ENCODE measurements around the gene GPX2.

Gene GPX2

GRCh38 chr14:64942531-64943111, at the start of gene GPX2:
GPX2 (minus strand) TSS chr14:64942745; CDS start chr14:64942726, 19 bp downstream.
- no peak for DNase-seq

DNA sequence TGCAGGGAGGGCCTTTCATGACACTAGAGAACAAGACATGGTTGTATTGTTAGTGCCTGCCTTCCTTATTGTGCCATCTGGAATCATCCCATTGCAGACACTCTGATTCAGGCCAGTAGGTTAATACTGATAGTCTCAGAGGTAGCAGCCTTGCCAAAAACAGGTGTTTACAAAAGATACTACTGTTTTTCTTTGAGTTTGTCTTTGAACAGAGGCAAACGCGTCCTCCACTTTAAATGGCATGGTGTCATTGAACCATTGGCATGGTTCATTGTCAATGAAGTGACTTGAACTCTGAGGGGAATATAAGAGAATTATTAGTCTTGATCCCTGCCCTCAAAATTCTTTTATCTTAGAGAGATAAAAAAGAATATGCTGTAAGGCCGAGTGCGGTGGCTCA, 48.4 kb upstream of the GPX2 start:
- DNase-seq: no peak

DNA sequence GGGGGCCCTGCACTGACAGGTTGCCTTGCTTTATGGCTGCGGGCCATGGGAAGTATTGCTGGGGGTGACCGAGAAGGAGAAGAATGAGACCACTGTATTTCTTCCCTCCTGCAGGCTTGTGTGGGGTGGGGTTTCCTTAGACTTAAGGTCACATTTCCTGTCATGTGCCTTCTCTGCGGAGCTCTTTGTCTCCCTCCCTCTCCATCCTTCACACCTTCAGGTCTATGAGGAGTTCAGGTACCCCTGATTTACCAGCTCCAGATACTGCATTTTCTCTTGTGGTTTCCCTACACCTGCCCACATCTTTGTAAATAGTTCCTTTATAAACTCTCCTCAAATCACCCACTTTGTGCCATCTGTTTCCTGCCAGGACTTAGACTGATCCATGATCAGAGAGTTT, 47.8 kb upstream of the GPX2 start:
- no peak for DNase-seq

- no peak for DNase-seq
These were observed 44.9 kb upstream of the GPX2 start for GRCh38 chr14:64987438-64987767.

DNA sequence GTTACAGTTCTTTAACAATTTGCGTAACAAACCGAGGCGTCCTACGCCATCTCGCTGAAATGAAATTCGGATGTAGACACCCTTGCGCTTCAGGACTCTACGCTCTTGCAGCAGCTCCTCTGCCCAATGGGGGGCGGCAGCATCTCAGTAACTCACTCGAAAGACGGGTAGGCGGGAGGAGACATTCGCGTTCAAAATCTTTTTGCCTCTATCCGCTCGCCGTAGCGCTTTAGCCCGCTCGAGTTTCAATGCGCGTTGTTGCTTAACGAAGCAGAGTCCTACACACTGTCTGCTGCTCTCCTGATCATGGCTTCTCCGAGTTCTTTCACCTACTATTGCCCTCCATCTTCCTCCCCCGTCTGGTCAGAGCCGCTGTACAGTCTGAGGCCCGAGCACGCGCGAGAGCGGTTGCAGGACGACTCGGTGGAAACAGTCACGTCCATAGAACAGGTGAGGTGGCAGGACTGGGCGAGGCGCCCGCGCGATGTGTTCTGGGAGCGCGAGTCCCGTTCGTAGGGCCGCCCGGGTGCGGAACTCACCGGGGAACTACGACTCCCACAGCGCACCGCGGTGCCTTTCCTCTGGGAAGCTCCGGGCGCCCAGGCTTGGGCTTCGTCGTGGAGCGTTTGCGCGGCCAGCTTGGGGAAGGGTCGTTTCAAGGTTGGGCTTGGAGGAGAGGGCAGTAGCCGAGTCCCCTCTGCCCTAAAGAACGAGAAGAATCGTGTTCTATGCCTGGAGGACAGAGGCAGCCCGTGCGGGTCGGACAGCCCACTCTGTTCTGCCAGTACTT, 44.3 kb upstream of the GPX2 start, which contains the start of gene FNTB:
TSS of gene FNTB (plus strand) at position 248 of the 790 bp plus-strand sequence. CDS start at position 307, 59 bp downstream.
- DNase-seq: peak; percentile 97

GRCh38 chr14:64983439-64984310, 41.1 kb upstream of the GPX2 start:
- DNase-seq: peak; percentile 43

DNA sequence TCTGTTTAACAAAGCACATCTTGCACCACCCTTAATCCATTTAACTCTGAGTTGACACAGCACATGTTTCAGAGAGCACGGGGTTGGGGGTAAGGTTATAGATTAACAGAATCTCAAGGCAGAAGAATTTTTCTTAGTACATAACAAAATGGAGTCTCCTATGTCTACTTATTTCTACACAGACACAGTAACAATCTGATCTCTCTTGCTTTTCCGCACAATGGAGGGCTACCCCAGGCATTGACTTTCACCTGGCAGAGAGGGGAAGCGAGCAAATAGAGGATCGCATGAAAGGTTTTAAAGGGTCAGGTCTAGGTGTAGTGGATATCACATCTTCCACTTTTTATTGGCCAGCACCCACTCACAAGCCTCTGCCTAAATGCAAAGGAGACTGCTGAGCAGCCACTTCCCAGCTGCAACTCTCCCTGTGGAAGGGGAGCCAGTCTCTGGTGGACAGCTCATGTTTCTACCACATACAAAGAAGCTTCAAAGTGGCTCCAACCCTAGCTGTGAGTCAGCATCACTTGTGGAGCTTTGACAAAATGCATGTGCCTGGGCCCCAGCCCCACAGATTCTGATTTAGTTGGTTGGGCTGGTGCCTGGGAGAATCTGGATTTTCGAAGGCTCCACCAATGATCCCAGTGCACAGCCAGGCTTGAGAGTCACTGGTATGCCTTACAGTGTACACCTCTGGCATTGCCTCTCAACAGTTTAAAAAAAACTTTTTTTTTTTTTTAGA, 37.0 kb upstream of the GPX2 start:
- no peak for DNase-seq

GRCh38 chr14:64974563-64974962, 32.0 kb upstream of the GPX2 start:
- DNase-seq: no peak

DNA sequence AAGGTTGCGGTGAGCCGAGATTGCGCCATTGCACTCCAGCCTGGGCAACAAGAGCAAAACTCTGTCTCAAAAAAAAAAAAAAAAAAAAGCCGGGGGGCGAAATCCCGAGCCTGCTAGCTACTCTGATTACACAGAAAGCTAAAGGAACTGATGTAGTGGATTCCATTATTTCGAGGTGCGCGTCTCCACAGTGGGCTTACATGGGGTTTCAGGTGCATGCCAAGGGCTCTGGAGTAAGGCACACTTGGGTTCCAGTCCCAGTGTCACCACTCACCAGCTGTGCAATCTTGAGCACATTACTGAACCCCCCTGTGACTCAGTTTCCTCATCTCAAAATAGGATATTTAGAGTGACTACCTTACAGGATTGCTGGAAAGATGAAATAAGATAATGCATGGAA, 31.3 kb upstream of the GPX2 start:
- no peak for DNase-seq

DNA sequence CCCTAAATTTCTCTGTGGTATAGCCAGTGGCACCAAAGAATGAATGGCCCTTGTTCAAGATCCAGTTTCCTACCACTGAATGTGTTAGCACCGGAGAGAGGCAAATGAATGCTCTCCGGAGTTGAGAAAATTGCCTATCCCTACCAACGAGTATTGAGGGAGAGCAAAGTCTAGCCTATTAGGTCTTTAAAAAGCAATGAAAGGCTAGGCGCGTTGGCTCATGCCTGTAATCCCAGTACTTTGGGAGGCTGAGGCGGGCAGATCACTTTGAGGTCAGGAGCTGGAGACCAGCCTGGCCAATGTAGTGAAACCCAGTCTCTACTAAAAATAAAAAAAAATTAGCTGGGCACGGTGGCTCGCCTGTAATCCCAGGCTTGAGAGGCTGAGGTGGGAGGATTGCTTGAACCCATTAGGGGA, 30.5 kb upstream of the GPX2 start:
- no peak for DNase-seq

- DNase-seq: no peak
These were observed 29.6 kb upstream of the GPX2 start, which contains the start of gene RAB15 for GRCh38 chr14:64971943-64972791. RAB15 (minus strand) TSS chr14:64972336; CDS start chr14:64972076, 260 bp downstream.

DNA sequence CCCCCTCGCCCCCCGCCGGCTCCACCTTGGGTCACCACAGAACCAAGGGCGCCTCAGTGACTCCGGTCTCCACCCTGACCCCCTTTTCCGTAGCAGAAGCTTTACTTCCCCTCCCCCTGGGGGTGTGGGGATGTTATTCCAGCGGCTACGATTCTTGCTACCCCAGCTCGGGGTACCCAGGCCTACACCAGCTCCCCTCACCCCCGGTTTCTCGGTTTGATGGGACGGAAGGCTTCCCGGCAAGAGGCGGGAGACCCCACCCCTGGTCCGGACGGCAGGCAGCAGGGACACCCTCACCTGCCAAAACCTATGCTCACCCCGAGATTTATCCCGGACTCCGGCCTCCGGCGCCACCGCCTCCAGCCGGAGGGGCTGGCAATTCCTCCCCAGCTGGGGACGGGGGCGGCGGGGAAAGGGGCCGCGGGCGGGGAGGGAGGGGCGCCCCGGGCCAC, 29.0 kb upstream of the GPX2 start:
- no peak for DNase-seq

DNA sequence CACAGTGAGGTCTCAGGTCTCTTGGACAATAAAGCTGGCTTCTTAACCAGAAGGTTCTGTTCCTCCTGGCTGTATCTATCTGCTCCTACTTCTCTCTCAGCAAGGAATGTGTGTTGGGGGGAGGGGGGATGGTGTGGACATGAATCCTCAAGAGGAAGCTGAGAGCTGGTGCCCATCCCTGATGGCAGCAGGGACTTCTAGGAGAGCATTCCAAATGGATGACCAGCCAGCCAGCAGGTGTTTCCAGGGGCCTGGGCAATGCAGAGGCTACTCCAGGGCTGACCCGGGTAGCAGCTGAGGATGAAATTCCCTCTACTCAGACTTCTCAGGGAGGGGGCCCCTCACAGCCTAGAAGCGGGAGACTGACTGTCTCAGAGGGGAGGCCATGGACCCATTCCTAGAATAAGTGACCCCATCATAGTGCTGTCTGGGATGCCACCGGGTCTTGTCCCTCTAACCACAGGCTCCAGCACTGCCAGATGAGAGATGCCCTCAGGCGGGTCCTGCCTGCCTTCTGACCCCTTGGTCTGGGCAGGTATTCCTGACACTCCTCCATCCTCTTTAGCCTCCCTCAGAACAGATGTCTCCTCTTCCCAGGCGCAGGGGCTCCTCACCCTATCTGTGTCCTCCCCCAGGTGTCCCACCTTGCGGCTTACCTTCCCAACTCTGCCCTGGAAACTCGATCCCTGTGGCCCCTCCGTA, 28.4 kb upstream of the GPX2 start:
- DNase-seq: no peak

- DNase-seq: no peak
These were observed 27.5 kb upstream of the GPX2 start for GRCh38 chr14:64970041-64970440.

GRCh38 chr14:64968651-64969050, 26.1 kb upstream of the GPX2 start:
- DNase-seq: no peak

DNA sequence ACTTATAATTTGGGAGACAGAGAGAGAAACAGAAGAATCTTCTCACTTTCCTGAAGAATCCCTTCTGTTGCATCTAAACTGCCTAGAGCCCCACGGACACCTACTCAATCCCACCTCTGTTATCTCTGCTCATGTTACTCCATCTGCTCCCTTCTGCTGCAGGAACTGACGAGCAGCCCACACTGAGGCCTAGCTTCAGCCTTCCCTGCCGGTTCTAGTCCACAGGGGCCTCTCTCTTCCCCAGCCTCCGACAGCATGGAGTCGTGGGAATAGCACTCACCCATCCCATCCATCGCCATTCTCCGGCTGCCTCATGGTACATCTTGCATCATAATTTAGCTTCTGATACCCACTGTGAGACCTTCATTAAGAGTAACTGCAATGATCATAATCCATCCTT, 25.6 kb upstream of the GPX2 start:
- DNase-seq: no peak

GRCh38 chr14:64966976-64967375, 24.4 kb upstream of the GPX2 start:
- no peak for DNase-seq

DNA sequence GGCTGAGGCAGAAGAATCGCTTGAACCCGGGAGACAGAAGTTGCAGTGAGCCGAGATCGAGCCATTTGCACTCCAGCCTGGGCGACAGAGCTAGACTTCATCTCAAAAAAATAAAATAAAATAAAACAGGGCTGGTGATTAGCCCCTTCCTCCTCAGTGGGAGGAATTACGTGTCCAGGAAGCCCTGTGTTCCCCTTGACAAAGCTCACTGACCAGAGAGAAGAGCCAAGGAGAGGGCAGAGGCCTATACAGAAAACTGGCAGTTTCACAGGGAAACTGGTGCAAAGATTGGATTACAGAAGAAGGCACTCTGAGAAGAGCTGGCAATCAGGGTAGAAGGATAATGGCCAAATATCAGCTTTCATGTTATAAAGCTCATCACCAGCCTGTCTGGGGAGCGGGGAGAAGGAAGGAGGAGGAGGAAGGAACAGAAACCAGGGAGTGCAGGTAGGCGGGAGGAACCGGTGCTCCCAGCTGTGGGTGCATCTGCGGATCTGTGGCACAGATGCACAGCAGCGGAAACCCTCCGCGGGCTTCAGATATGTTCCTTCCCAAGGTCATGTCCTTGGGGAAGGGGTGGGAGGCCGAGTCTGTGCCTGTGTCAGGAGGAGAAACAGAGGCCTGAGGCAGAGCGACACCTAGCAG, 22.9 kb upstream of the GPX2 start:
- no peak for DNase-seq

- no peak for DNase-seq
These were observed 21.1 kb upstream of the GPX2 start for GRCh38 chr14:64963611-64964010.

GRCh38 chr14:64960762-64961276, 18.3 kb upstream of the GPX2 start:
- DNase-seq: no peak

All from midbrain (tissue), 1 donor.